ENCODE measurements around the gene KIF7.

DNA sequence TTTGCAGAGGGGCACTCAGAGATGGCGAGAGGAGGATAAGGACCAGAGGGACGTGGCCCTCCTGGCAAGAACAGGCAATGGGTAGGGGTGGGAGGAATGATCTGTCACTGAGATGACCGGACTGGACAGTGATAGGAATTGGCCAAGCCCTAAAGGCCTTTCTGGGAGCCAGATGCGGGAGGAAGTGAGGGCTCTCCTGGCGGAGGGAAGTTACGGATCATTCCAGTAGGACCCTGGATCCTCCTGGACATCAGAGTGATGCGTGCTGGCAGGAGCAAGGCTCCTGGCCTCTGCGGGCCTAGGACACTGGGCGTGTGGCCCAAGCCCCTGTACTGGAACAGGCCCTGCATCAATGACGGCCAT lies 23.4 kb downstream of the KIF7 start:
- TF ChIP-seq, protein P1, sequence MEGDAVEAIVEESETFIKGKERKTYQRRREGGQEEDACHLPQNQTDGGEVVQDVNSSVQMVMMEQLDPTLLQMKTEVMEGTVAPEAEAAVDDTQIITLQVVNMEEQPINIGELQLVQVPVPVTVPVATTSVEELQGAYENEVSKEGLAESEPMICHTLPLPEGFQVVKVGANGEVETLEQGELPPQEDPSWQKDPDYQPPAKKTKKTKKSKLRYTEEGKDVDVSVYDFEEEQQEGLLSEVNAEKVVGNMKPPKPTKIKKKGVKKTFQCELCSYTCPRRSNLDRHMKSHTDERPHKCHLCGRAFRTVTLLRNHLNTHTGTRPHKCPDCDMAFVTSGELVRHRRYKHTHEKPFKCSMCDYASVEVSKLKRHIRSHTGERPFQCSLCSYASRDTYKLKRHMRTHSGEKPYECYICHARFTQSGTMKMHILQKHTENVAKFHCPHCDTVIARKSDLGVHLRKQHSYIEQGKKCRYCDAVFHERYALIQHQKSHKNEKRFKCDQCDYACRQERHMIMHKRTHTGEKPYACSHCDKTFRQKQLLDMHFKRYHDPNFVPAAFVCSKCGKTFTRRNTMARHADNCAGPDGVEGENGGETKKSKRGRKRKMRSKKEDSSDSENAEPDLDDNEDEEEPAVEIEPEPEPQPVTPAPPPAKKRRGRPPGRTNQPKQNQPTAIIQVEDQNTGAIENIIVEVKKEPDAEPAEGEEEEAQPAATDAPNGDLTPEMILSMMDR (optimal IDR thresholded peaks at IDR 0.05 in 1 of 3, IDR thresholded peaks at IDR 0.05 in 1 of 3, conservative IDR thresholded peaks at IDR 0.05 in 1 of 3; ENCODE audit: extremely low read depth in 1 of 3, insufficient read depth in 2 of 3, low read length in 3 of 3): no peak
- TF ChIP-seq EZH2 (IDR thresholded peaks at IDR 0.05; ENCODE audit: low read length): no peak

Data from keratinocyte (primary cell).